ENCODE data around the gene TMPRSS13.

GRCh38 chr11:117924631-117925170, 4.5 kb downstream of the TMPRSS13 start:
- TF ChIP-seq CTCF (IDR thresholded peaks at IDR 0.05): no peak
- no peak for TF ChIP-seq POLR2A (IDR thresholded peaks at IDR 0.05)

All from esophagus squamous epithelium (tissue), 4 donors.